H9 (cell line): ENCODE results near the gene TMEM200A. TPM values are rescaled to one million over a fixed set of nuclear protein-coding genes. Genes with fewer than 3 reads are reported as not detected.

ENCODE experiments used
- DNase-seq: peaks from one replicate; pipeline ENCODE4 v3.0.0-alpha.2; 2017
- H2AFZ ChIP-seq: one replicate; pipeline ENCODE4 v1.6.1; 2013; ENCODE audit warnings: mild to moderate bottlenecking, low read length, control low read depth, moderate library complexity
- H2AK5ac ChIP-seq: 2 replicates; pipeline ENCODE4 v1.6.1; 2013; ENCODE audit warnings: low read length, control low read depth, mixed read lengths; ENCODE audit not compliant: insufficient read length
- H2BK120ac ChIP-seq: one replicate; pipeline ENCODE4 v1.6.1; 2013; ENCODE audit warnings: low read depth, mild to moderate bottlenecking, low read length, control low read depth, inconsistent platforms; ENCODE audit not compliant: poor library complexity, severe bottlenecking
- H2BK12ac ChIP-seq: 2 replicates; pipeline ENCODE4 v1.6.1; 2013; ENCODE audit warnings: low read length, control low read depth, mixed read lengths, low read depth; ENCODE audit not compliant: insufficient read length
- H2BK15ac ChIP-seq: 2 replicates; pipeline ENCODE4 v1.6.1; 2013; ENCODE audit warnings: low read depth, low read length, control low read depth
- H2BK20ac ChIP-seq: one replicate; pipeline ENCODE4 v1.6.1; 2013; ENCODE audit warnings: low read depth, mild to moderate bottlenecking, low read length, control low read depth, inconsistent platforms; ENCODE audit not compliant: poor library complexity, severe bottlenecking
- H2BK5ac ChIP-seq: 2 replicates; pipeline ENCODE4 v1.6.1; 2013; ENCODE audit warnings: low read length, control low read depth, mixed read lengths; ENCODE audit not compliant: insufficient read length
- H3K14ac ChIP-seq: 2 replicates; pipeline ENCODE4 v1.6.1; 2013; ENCODE audit warnings: low read length, control low read depth; ENCODE audit not compliant: insufficient read depth
- H3K18ac ChIP-seq: 2 replicates; pipeline ENCODE4 v1.6.1; 2013; ENCODE audit warnings: low read depth, mild to moderate bottlenecking, mixed read lengths, low read length, control low read depth; ENCODE audit not compliant: insufficient read length
- H3K23ac ChIP-seq: 2 replicates; pipeline ENCODE4 v1.6.1; 2013; ENCODE audit warnings: low read length, control low read depth, mixed read lengths, low read depth; ENCODE audit not compliant: insufficient read length
- H3K23me2 ChIP-seq: 2 replicates; pipeline ENCODE4 v1.6.1; 2013; ENCODE audit warnings: low read depth, mild to moderate bottlenecking, mixed read lengths, low read length, control low read depth; ENCODE audit not compliant: insufficient read length, poor library complexity, severe bottlenecking
- H3K27ac ChIP-seq: 2 replicates; pipeline ENCODE4 v1.5.1; 2013; ENCODE audit warnings: low read length, control low read depth, mixed read lengths, low read depth; ENCODE audit not compliant: insufficient read length
- H3K27me3 ChIP-seq: 2 replicates; pipeline ENCODE4 v1.6.1; 2013; ENCODE audit warnings: low read length, control low read depth, inconsistent platforms; ENCODE audit not compliant: insufficient read depth
- H3K4ac ChIP-seq: 2 replicates; pipeline ENCODE4 v1.6.1; 2013; ENCODE audit warnings: low read depth, mild to moderate bottlenecking, control low read depth, inconsistent platforms, low read length, moderate library complexity
- H3K4me1 ChIP-seq: 2 replicates; pipeline ENCODE4 v1.6.1; 2013; ENCODE audit warnings: low read length, control low read depth, inconsistent platforms; ENCODE audit not compliant: insufficient read depth
- H3K4me2 ChIP-seq: 2 replicates; pipeline ENCODE4 v1.6.1; 2013; ENCODE audit warnings: low read length, control low read depth, mixed read lengths; ENCODE audit not compliant: insufficient read length, insufficient read depth
- H3K56ac ChIP-seq: 2 replicates; pipeline ENCODE4 v1.6.1; 2013; ENCODE audit warnings: low read depth, mild to moderate bottlenecking, mixed read lengths, low read length, control low read depth; ENCODE audit not compliant: insufficient read length
- H3K79me1 ChIP-seq: 2 replicates; pipeline ENCODE4 v1.6.1; 2013; ENCODE audit warnings: low read depth, mild to moderate bottlenecking, moderate library complexity, low read length, control low read depth, inconsistent platforms; ENCODE audit not compliant: insufficient read depth, poor library complexity, severe bottlenecking
- H3K79me2 ChIP-seq: 2 replicates; pipeline ENCODE4 v1.6.1; 2013; ENCODE audit warnings: low read length, control low read depth, inconsistent platforms; ENCODE audit not compliant: insufficient read depth
- H3K9ac ChIP-seq: 2 replicates; pipeline ENCODE4 v1.6.1; 2013; ENCODE audit warnings: low read length, control low read depth, mixed read lengths; ENCODE audit not compliant: insufficient read length; ENCODE audit errors: extremely low read depth
- H3K9me3 ChIP-seq: one replicate; pipeline ENCODE4 v1.6.1; 2013; ENCODE audit warnings: low read depth, low read length, inconsistent platforms; ENCODE audit not compliant: control insufficient read depth
- H3T11ph ChIP-seq: one replicate; pipeline ENCODE4 v1.6.1; 2013; ENCODE audit warnings: mild to moderate bottlenecking, low read length, control low read depth, inconsistent platforms
- H4K20me1 ChIP-seq: one replicate; pipeline ENCODE4 v1.6.1; 2013; ENCODE audit not compliant: control insufficient read depth, insufficient read length, insufficient read depth
- H4K5ac ChIP-seq: 2 replicates; pipeline ENCODE4 v1.6.1; 2013; ENCODE audit warnings: low read depth, mild to moderate bottlenecking, mixed read lengths, low read length, control low read depth; ENCODE audit not compliant: insufficient read length
- H4K8ac ChIP-seq: replicated peaks from 2 replicates; pipeline ENCODE4 v1.6.1; 2013; ENCODE audit warnings: low read length, control low read depth, mixed read lengths, low read depth; ENCODE audit not compliant: insufficient read length
- H4K91ac ChIP-seq: 2 replicates; pipeline ENCODE4 v1.6.1; 2013; ENCODE audit warnings: low read depth, mild to moderate bottlenecking, moderate library complexity, mixed read lengths, low read length, control low read depth; ENCODE audit not compliant: insufficient read length
- H3K27ac Mint-ChIP-seq, 3 experiments: 2 replicates in 2 of 3; 3 replicates in 1 of 3; pipeline ENCODE4 v1.8.0; 2020 to 2021; ENCODE audit warnings: mixed read lengths in 3 of 3, mild to moderate bottlenecking in 1 of 3, moderate library complexity in 1 of 3
- H3K27me3 Mint-ChIP-seq: 2 replicates; pipeline ENCODE4 v1.8.0; 2021; ENCODE audit warnings: low read depth, mild to moderate bottlenecking, moderate library complexity, mixed read lengths
- H3K36me3 Mint-ChIP-seq, 3 experiments: 2 replicates in 2 of 3; 3 replicates in 1 of 3; pipeline ENCODE4 v1.8.0; 2020 to 2021; ENCODE audit warnings: low read depth in 3 of 3, mixed read lengths in 3 of 3; ENCODE audit not compliant: insufficient read depth in 1 of 3
- H3K4me1 Mint-ChIP-seq, 2 experiments: 2 replicates each; pipeline ENCODE4 v1.8.0; 2020; ENCODE audit warnings: mixed read lengths in 2 of 2
- H3K4me3 Mint-ChIP-seq, 2 experiments: 2 replicates in 1 of 2; 3 replicates in 1 of 2; pipeline ENCODE4 v1.8.0; 2020 to 2021; ENCODE audit warnings: mild to moderate bottlenecking in 2 of 2, mixed read lengths in 2 of 2, moderate library complexity in 1 of 2
- H3K9me3 Mint-ChIP-seq, 2 experiments: 2 replicates in 1 of 2; 3 replicates in 1 of 2; pipeline ENCODE4 v1.8.0; 2020; ENCODE audit warnings: mild to moderate bottlenecking in 2 of 2, mixed read lengths in 2 of 2, moderate library complexity in 1 of 2
- total RNA-seq: library from RNA; stranded (reverse); gene quantifications from 2 replicates; pipeline ENCODE4 v1.2.1, GENCODE V29; 2021
- TF ChIP-seq, protein P1 (sequence below): fragments of 200-600 bp; sonication (generic); conservative IDR thresholded peaks from 3 replicates; pipeline ENCODE4 v1.8.0; 2021; ENCODE audit warnings: antibody characterized with exemption, mild to moderate bottlenecking

The TMEM200A gene
- total RNA-seq, 1 experiment from 2014 or later: 6.1 TPM

DNA sequence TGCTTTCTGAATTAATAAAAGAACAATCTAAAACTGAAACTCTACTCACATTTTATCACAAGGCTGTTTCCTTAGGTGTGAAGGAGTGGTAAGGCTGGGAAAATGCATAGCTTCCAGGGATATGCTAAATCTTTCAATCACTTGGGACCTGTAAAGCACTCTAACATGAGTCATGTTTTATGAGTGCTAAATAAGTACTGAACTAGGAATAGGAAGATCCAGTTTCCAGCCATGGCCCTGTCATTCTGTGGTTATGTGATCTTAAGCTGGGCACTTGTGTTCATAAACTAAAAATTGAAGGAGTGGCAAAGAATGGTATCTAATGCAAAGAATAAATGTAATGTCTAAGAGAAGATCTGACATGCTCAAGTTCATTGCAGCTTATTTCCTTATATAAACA, 6.1 kb upstream of the TMEM200A start:
- Histone ChIP-seq H2BK5ac (no peak overlapping the region), H4K91ac (no peak overlapping the region), H3K27ac (no peak overlapping the region), H2BK12ac (no peak overlapping the region), H3K23me2 (peaks cover under 1% of the 10 kb centered on the region), H3K14ac (no peak overlapping the region), H3K79me2 (no peaks in the 10 kb centered on the region), H3K79me1 (no peaks in the 10 kb centered on the region), H3K18ac (no peak overlapping the region), H3K4me1 (no peaks in the 10 kb centered on the region), H3K27me3 (no peaks in the 10 kb centered on the region), H3K23ac (no peak overlapping the region), H2AFZ (no peak overlapping the region), H4K8ac (no peak overlapping the region), H2BK15ac (no peak overlapping the region), H2AK5ac (no peak overlapping the region), H3K9me3 (no peaks in the 10 kb centered on the region), H3K9ac (no peak overlapping the region), H4K5ac (no peak overlapping the region), H3T11ph (no peak overlapping the region), H3K4me2 (no peak overlapping the region), H2BK20ac (no peak overlapping the region), H3K56ac (no peak overlapping the region), H4K20me1 (no peaks in the 10 kb centered on the region), H3K4ac (no peak overlapping the region), H2BK120ac (no peak overlapping the region)
- H3K4me3 Mint-ChIP-seq: no peak overlapping the region
- H3K36me3 Mint-ChIP-seq: peaks cover 3 to 19% (median 6%) of the 10 kb centered on the region in 3 experiments; a peak in 5 of 7 replicates
- no peak overlapping the region for H3K27ac Mint-ChIP-seq
- TF ChIP-seq, protein P1, sequence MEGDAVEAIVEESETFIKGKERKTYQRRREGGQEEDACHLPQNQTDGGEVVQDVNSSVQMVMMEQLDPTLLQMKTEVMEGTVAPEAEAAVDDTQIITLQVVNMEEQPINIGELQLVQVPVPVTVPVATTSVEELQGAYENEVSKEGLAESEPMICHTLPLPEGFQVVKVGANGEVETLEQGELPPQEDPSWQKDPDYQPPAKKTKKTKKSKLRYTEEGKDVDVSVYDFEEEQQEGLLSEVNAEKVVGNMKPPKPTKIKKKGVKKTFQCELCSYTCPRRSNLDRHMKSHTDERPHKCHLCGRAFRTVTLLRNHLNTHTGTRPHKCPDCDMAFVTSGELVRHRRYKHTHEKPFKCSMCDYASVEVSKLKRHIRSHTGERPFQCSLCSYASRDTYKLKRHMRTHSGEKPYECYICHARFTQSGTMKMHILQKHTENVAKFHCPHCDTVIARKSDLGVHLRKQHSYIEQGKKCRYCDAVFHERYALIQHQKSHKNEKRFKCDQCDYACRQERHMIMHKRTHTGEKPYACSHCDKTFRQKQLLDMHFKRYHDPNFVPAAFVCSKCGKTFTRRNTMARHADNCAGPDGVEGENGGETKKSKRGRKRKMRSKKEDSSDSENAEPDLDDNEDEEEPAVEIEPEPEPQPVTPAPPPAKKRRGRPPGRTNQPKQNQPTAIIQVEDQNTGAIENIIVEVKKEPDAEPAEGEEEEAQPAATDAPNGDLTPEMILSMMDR: no peak
- H3K27me3 Mint-ChIP-seq: peaks cover 7% of the 10 kb centered on the region
- no peak for DNase-seq
- H3K9me3 Mint-ChIP-seq: peaks cover 4 to 9% of the 10 kb centered on the region in 2 experiments; a peak in 3 of 5 replicates
- peaks cover 13 to 16% of the 10 kb centered on the region in 2 experiments for H3K4me1 Mint-ChIP-seq
